Cardiac fibroblast (primary cell): Measurements from ENCODE around the gene NCKAP5L.
A peak's percentile ranks its signal among the peaks of the same experiment; 100 is the strongest.
"Not testable (repeated sequence)": the region's sequence is repeated elsewhere in the genome, so short reads cannot be mapped to it uniquely, and the experiment has no call there.

Experiments
- DNase-seq, 2 donors: peaks; one replicate each; pipeline versions ENCODE4 v3.0.0 to v3.0.0-alpha.2; 2010; ENCODE audit warnings: low read depth in 2 of 2
- H3K4me3 ChIP-seq, 2 donors: replicated peaks in 1 of 2; 1 replicate in 1 of 2; 2 replicates in 1 of 2; pipeline ENCODE4 v1.5.1; 2011; ENCODE audit warnings: low read depth in 2 of 2, low read length in 2 of 2, mild to moderate bottlenecking in 2 of 2, moderate library complexity in 1 of 2
- CTCF ChIP-seq: IDR thresholded peaks from one replicate; pipeline ENCODE4 v1.5.1; 2011; ENCODE audit warnings: low read depth, mild to moderate bottlenecking, low read length, inconsistent platforms

The NCKAP5L gene

GRCh38 chr12:49789992-49790391 is 38.2 kb downstream of the NCKAP5L start:
- DNase-seq: no peak
- H3K4me3 ChIP-seq: no peak overlapping the region
- no peak for TF ChIP-seq CTCF

GRCh38 chr12:49787672-49788071 is 40.5 kb downstream of the NCKAP5L start:
- no peak for DNase-seq
- H3K4me3 ChIP-seq: no peak overlapping the region

GRCh38 chr12:49784756-49785409 is 43.3 kb downstream of the NCKAP5L start:
- peak; percentile 37 to 59 for DNase-seq
- no peak for TF ChIP-seq CTCF
- no peak overlapping the region for H3K4me3 ChIP-seq

More at GRCh38 chr12:49787672-49788071, 40.5 kb downstream of the NCKAP5L start:
- no peak for TF ChIP-seq CTCF

GRCh38 chr12:49783917-49784676 is 44.1 kb downstream of the NCKAP5L start:
- TF ChIP-seq CTCF: no peak
- H3K4me3 ChIP-seq: no peak overlapping the region
- peak; percentile 51 to 77 for DNase-seq

- DNase-seq, H3K4me3 ChIP-seq: not testable (repeated sequence)
Observed at GRCh38 chr12:49780914-49781313, 47.3 kb downstream of the NCKAP5L start.

GRCh38 chr12:49779581-49779980 is 48.6 kb downstream of the NCKAP5L start:
- no peak for TF ChIP-seq CTCF
- H3K4me3 ChIP-seq: no peak overlapping the region
- no peak for DNase-seq
